HG03103 (cell line): ENCODE measurements around the gene AATK.

Experiments used
- ATAC-seq: cut with Tn5 transposase; IDR thresholded peaks from one replicate; pipeline ENCODE4 v1.9.1; 2021; ENCODE audit warnings: low read depth; ENCODE audit not compliant: unreplicated experiment

AATK gene

DNA sequence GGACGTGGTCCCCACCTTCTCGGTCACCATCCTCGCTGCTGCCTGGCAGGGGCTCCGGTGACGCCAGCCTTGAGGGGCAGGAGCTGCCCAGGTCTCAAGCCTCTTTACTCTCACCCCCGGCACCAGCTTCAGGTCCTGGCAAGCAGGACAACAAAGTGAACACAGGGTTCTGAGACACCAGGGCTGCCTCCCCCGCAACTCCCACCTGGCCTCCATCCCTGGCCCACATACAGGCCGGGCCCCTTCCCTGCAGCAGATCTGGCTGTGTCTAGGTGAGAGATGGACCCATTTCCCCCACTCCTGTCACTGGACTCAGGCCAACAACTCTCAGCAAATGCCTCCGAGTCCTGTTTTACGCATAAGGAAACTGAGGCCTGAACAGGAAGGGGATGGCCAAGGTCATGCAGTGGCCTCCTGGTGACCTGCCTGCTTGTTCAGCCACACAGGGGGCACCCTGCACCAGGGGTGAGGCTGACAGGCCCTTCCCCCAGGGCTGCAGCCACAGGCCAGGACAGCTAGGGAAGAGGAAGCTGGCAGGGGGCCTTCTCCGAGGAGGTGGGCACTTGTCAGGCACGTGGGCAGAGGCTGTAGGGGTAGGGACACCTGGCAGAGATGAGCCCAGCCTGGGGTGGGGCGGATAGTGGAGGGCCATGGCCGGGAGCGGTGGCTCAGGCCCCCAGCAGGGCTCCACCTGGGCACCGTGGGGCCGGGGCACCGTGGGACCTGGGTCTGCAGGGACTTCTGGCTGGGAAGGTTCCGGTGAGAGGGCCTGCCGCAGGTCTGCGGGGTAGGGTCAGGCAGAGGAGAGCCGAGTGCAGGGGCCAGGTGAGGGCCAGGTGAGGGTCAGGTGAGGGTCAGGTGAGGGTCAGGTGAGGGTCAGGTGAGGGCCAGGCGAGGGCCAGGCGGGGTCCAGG is 47.5 kb downstream of the AATK start:
- ATAC-seq = no peak

DNA sequence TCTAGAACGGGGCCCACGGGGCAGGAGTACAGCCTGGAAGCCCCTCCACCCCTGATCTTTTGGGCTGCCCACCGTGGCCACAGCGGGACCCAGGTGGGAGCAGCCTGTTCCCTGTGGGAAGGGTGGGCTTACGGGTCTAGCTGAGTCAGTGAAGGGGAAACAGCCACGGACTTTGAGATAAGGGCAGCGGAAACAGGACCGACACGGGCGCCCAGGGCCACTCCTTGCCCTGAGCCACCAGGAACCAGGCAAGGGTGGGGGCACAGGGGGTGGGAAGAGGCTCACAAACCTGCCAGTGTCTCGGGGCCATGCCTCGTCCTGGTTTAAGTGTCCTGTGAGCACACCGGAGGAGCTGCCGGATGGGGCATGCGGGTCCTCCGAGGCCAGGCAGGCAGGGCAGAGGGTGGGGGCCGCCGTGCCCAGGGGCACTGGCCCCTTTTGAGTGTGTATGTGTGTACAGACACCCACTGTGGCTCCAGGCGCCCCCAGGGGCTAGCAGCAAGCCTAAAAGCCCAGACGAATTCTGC is 48.3 kb downstream of the AATK start:
- no peak for ATAC-seq

DNA sequence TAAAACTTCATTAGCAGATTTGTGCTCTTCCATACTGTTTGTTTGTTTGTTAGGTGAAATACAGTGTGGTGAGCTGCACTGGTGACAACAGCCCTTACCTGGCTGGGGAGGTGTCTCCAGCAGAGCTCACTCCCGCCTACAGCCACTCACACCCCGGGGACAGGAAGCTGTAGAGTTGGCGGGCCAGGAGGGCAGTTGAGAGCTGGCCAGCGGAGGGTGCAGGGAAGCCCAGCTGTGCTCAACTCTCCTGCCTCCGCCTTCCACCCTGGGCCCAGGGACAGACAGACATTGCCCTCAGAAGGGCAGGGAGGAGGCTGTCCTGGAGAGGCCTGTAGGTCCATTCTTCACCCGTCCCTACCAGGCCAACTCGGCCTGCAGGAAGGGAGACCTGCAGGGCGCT is 49.3 kb downstream of the AATK start:
- no peak for ATAC-seq

DNA sequence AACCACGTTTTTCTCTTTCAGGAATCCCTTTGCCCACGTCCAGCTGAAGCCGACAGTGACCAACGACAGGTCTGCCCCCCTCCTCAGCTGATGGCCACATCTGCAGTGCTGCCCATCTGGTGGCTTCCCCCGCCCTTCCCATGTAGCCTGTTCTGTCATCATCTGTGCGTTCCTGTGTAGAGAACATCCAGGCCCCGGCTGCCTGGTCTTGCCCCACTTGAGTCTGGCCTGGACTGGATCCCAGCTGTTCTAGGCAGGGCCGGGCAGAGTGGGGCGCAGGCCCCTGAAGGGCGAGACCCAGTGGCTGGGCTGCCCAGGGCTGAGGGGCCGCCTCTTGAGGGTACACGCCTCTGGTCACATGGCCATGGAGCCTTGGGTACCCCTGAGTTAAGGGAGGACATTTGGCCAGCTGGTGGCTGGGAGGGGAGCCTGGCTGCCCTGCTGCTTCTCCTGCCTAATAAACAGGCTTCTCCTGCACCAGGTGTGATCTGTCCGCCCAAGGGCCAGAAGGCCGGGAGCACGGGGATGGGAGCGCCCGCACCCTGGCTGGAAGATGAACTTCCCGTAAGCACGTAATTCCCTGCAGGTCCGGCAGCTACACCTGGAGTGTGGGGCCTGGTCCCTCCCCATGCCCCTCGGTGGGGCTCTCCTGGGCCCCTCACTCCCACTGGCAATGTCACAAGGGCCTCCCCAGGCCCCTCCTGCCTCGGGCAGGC is 50.1 kb downstream of the AATK start:
- no peak for ATAC-seq

DNA sequence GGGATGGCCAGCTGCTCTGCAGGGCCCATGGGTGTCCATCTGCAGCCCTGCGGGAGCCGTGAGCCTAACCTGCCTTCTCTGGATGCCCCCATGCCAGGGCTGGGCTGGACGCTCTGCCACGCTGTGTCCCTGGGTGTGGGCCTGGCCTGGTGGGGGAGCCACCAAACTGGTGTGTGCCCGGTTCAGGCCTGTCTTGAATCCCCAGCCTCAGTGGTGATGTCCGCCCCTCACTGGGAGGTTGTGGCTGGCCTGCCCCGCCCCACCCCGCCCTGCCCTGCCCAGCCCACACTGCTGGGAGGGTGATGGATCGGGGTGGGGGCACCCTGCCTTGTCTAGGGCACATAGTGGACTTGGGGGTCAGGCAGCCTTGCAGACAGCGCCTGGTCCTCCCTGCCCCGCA is 50.8 kb downstream of the AATK start:
- ATAC-seq = no peak

DNA sequence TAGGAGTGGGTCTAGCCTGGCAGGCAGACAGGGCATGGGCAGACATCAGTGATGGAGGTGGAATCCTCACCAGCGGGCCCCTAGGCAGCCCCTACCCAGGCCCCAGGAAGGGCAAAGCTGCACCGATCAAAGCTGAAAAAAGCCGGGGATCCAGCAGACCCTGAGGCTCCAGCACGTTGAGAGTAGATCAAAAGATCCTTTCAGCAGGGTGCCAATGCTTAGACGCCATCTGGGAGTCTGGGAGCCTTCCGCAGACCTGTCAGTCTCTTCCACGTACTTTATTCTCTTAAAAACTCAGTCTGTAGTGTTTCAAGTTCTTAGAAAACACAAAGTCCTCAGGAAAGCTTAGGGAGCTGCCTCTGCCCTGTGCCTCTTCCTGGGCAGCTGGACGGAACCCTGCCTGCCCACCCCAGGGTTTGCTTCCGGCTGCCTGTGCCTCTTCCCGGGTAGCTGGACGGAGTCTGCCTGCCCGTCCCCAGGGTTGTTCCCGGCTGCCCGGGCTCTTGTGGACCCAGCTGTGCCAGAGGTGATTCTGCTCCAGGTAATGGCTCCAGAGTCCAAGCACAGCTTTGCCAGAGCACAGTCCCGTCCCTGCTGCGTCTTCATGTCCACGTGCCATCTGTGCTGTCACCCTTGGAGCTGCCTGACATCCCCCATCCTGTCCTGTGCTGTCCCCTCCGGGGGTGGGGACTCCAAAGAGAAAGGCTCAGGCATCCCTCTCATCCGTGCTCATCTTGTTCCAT is 51.5 kb downstream of the AATK start:
- no peak for ATAC-seq

DNA sequence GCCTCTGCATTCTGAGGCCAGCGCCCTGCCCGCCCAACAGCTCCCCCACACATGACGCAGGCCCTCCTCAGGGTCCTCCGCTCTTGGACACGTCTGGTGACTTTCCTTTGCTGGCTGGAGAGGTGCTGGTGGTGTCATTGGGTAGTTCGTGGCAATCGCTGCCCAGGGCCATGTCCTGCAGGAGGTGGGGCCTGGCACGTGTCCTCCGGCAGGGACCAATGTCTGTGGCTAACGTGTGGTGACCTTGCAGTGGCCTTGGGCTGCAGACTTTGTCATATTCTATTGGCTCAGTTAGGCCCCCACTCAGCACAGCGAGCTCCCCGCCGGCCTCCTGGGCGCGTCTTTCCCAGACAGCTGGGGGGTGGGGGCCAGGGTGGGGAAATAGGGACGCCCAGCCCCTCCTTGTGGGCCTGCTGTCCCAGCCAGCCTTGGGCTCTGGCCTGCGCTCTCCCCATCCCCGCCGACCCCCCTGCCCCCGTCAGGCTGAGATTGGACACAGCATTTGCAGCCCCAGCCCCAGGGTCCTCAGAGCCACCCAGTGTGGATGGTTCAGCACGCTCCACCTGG is 52.8 kb downstream of the AATK start:
- ATAC-seq = no peak

DNA sequence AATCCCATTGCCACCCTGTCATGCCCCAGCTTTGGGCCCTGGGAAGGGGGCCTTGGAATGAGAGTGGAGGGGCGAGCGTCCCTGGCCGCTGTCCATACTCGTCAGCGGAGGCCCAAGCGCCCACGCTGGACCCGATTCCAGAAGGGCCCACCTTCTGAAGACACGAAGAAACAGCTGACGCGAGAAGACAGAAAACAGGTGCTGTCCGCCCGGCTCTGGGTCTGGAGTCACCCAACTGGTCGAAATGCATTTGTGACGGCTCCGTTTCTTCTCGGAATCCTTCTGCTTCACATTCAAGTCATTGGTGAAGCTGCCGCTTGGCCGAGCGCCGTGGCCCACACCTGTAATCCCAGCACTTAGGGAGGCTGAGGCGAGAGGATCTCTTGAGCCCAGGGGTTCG is 53.6 kb downstream of the AATK start:
- ATAC-seq = no peak

DNA sequence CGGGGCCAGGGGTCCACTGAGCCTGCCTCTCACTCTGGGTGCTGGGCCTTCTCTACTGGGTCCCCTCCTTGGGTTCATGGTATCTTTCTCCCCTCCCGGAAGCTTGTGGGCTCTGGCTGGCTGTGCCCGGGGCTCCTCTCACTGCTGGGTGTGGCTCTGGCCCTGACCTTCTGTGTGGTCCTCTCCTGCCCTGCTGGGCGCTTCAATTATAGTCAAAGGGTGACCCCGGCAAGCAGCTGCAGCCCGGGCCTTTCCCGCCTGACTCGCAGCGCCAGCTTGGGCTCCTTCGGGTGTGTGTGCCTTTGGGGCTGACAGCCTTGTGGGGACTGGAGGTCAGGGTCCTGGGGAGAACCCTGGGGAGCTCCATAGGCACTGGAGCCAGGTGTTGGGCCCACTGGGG is 55.0 kb downstream of the AATK start:
- ATAC-seq = no peak

DNA sequence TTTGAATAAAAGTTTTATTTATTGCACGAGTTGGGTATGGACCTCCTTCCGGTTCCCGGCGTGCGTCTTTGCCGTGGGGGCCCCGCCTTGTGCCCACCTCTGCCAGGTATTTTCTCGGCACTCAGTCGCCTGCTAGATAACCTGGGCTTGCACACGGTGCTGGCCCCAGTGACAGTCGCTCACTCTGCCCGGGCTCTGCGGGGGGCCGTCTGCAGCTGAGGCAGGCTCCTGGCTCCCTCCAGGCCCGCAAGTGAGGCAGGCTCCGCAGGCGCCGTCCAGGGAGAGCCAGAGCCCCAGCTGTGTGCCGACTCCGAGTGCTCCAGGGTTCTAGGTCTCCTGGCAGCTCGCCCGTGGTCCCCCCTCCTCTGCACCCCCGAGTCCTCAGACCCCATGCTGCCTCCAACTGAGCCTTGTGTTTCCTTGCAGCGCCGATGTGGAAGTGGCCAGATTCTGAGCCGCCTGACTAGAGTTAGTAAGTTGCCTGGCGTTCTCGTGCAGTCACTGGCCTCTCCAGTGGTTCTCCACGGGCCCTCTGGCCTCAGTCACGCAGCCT is 55.5 kb downstream of the AATK start:
- no peak for ATAC-seq

DNA sequence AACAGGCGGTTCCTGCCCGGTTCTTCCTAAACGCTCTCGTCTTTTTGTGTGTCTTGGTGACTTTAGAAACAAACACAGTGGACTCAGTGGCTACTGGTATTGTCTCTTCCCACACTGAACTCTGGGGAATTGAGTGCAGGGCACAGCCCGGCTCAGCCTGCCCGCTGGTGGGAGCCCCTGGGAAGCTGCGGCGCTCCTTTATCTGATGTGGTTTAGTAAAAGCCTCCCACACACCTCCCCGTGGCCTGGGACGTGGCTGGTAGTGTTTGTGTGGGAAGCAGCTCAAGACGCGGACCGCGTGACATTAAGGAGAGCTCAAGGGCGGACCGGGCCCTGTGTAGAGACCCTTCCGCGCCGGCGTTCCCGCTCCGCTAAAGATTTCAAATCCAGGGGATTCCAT is 56.1 kb downstream of the AATK start:
- no peak for ATAC-seq

DNA sequence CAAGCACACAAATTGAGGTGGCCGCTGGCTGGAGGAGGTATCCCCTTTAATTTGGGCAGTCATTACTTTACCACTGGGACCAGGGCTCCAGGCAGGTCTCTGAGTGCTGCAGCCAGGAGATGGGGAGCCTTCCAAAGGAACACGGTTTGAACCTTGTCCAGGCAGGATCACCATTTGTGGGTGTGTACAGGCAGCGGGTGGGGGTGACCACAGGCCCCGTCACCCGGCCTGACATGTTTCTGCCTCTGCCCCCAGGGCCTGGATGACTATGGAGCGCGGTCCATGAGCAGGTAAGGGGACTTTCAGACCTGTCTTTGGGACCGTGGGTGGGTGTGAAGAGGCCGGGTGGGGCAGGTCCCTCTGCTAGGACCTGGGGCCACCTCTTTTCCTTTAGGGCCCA is 57.8 kb downstream of the AATK start:
- no peak for ATAC-seq

DNA sequence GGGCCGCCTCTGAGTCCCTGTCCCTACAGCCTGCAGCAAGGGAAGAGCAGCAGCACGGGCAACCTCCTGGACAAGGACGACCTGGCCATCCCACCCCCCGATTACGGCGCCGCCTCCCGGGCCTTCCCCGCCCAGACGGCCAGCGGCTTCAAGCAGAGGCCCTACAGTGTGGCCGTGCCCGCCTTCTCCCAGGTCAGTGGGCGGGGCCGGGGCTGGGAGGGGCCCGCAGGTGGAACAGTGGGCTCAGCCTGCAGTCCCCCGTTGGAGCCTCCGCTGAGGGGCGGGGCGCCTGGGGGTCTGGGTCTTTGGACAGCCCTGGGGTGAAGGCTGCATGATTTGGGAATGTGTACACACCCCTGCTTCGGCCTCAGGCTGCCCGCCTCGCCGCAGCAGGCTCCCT is 59.3 kb downstream of the AATK start:
- no peak for ATAC-seq

DNA sequence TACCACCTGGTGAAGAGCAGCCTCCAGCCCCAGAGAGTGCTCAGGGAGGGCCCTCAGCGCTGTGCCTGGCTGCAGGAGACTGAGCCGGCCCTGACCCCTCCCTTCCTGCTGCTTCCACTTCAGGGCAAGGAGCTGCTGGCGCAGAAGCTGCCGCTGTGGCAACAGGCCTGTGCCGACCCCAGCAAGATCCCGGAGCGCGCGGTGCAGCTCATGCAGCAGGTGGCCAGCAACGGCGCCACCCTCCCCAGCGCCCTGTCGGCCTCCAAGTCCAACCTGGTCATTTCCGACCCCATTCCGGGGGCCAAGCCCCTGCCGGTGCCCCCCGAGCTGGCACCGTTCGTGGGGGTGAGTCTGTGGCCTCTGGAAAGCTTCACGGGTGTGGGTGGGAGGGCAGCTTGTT is 62.6 kb downstream of the AATK start:
- no peak for ATAC-seq

DNA sequence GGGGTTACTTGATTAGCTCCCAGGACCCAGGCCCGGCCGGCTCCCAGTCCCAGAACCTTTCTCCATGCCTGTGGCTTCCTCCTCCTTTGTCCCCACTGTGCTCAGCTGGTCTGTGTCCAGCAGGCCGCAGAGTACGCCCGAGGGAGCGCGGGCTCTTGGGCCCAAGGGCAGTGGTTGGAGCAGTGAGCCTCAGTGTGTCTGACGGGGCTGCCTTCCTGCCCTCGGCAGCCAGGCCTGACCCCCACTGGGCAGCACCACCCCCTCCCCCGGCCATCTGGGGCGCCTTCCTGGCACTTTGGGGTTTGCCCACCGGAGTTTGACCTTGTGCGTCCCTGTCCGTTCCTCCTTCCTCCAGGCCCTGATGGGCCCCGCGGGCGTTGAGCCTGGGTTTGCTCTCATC is 63.2 kb downstream of the AATK start:
- no peak for ATAC-seq

DNA sequence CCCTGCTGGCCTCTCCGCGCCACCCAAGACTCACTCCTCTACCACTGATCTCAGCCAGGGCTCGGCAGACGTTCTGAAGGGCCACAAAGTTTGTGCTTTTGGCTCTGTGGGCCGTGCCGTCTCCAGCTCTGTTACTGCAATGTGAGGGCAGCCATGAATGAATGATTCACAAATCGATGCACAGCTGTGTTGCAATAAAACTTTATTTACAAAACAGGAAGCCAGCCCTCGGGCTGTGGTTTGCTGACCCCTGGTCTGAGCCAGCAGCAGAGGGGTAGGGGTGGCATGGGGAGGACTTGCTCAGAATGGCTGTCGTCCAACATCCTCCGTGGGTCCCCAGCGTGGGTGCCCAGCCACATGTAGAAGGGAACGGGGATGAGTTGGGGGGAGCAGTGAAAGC is 63.7 kb downstream of the AATK start:
- no peak for ATAC-seq

DNA sequence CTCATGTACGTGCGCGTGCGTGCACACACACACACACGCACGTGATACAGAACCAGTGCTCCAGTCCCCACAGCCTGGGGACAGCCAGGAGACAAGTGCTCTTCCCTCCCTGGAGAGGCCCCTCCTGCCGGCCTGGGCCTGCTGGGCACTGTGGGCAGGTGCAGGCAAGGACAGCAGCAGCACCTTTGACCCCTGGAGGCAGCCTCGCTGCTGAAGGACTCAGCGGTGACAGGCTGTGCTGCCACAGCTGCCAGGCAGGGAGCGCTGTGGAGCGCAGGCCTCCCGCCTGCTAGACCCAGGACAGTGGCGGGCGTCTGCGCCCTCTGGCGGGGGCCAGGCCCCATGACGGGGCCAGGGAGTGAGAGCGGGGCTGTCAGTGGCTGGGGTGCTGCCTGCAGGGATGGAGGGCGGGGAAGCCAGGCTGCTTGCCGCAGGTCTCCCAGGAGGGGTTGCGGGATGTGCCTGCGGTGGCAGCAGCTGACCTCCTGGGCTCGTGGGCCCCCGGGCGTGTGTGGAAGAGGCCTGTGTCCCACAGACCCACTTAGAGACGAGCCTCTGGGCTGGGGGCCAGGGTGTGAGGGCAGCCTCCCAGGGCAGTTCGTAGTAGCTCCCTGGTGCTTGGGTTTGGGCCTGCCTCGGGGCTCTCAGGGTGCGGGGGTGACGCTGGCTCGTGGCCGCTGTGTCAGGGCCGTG is 64.3 kb downstream of the AATK start:
- no peak for ATAC-seq

DNA sequence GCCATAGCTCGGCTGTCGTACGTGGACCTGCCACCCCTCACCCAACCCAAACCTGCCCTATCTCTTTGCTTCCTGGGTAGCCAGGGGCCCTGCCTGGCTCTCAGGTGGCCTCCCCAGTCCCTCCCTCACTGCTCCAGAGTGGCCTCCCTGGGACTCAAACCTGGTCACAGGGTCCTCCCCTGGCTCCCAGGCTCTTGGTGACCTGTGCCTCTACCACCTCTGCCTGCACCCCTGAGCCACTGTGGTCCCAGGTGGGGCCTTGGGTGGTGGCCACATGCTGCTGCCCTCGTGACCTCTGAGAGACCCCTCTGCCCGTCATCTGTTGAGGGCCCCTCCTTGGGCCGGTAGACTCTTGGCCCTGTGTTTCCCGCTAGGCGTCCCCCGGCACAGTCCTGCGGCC is 65.4 kb downstream of the AATK start:
- ATAC-seq = no peak

DNA sequence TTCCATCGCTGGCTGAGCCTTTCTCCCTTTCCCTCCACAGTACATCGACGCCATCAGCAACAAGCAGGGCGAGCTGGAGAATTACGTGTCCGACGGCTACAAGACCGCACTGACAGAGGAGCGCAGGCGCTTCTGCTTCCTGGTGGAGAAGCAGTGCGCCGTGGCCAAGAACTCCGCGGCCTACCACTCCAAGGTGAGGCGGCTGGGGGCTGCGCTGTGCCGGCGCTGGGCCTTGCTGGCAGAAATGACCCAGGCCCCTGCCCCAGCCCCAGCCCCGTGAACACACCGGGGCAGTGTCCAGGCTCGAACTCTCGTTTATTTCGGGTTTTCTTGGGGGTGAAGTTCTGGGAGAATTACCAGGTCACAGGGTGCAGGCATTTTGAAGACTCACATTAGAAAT is 66.1 kb downstream of the AATK start:
- ATAC-seq = no peak

DNA sequence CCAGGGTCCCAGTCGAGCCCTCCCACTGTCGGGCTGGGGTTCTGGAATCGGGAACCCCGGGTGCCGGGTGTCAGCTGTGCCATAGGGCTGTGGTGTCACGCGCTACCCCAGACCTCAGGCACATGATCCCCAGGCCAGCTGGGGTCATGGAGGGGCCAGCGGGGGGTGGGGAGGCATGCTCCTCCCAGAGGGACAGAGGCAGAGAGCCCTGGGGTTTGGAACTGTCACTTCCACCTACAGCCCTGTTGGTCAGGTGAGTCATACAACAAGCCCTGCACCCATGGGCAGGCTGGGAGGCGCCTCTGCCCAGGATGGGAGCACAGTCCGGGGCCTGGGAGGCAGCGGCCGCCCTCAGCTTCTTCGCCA is 68.1 kb downstream of the AATK start:
- no peak for ATAC-seq
